Astrocyte of the spinal cord (primary cell): Measurements from ENCODE around the gene VAX1.
A peak's percentile ranks its signal among the peaks of the same experiment; 100 is the strongest.

Experiments used
- DNase-seq: peaks from one replicate; pipeline ENCODE4 v3.0.0; 2011; ENCODE audit warnings: low read depth, low spot score
- H3K4me3 ChIP-seq: 2 replicates; pipeline ENCODE4 v1.5.1; 2011; ENCODE audit warnings: low read depth, mild to moderate bottlenecking, low read length, moderate library complexity
- in situ Hi-C: cut with HindIII; loops from 2 replicates; pipeline ENCODE4 v1.10.0; 2017; ENCODE audit warnings: low sequenced_read_pairs
- TF ChIP-seq, protein P1 (sequence below): IDR thresholded peaks from 2 replicates; pipeline ENCODE4 v1.5.1; 2012; ENCODE audit warnings: low read depth, mild to moderate bottlenecking, low read length, inconsistent platforms

The VAX1 gene

DNA sequence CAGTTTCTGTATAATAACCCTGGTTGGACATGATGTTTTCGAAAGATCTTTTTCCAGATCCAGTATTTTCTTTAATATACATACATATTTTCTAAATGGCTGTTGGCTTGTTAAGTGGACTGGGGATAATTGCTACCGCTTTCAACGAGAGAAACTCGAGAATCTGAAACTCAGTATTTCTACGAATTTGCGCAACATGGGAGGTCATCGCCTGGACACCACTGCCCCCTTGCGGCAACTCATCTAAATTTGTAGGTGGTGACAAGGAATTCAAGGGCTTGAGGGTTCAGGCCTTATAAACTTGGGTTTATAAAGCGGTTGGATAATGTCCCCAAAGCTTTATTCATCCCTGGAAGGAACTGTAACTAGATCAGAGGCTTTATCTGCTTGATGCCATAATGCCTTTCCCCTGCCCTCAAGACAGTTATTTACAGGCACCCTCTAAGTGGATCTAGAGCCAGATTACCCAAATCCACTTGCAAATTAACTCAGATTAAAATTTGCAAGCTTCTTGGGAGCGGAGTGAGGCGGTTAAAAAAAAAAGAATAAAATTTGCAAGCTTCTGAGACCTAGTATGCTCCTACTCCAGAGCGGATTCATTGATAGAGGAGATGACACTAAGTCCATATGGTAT, 37.9 kb upstream of the VAX1 start:
- peak overlapping the region; percentile 27 for H3K4me3 ChIP-seq
- peak; percentile 72 for DNase-seq
- TF ChIP-seq, protein P1, sequence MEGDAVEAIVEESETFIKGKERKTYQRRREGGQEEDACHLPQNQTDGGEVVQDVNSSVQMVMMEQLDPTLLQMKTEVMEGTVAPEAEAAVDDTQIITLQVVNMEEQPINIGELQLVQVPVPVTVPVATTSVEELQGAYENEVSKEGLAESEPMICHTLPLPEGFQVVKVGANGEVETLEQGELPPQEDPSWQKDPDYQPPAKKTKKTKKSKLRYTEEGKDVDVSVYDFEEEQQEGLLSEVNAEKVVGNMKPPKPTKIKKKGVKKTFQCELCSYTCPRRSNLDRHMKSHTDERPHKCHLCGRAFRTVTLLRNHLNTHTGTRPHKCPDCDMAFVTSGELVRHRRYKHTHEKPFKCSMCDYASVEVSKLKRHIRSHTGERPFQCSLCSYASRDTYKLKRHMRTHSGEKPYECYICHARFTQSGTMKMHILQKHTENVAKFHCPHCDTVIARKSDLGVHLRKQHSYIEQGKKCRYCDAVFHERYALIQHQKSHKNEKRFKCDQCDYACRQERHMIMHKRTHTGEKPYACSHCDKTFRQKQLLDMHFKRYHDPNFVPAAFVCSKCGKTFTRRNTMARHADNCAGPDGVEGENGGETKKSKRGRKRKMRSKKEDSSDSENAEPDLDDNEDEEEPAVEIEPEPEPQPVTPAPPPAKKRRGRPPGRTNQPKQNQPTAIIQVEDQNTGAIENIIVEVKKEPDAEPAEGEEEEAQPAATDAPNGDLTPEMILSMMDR = peak; percentile 82
- in situ Hi-C loops = no loop called here

DNA sequence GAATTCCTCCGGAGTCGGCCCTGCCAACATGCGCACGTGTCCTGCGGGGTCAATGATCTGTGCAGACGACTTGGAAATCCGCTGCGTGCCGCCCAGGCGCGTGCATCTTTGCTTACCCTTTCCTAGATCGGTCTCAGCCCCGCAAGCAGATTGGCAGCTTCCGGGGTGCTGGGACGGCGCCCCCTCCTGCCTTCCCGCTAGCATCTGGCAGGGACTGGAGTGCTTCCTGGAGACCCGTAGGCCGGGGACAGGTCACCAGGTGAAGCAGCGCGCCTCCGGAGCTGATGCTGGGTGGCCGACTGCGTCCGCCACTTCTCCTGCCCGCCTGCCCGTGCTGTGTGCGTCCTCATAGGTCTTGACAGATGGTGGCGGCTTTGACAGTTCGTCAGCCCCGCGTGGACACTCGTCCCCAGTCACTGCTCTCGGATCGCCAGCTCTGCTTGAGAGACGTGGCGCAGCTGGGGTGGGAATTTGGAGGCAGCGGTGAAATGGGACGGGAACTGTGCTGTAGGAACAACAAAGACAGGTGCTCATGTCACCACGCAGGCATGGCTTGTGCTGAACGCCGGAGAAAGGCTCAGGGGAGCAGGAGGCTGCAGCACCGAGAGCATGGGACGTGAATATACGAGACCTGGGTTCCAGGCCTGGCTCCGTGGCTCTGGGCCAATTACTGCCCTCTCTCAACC, 37.3 kb upstream of the VAX1 start:
- no peak for DNase-seq
- TF ChIP-seq, protein P1 = no peak
- in situ Hi-C loops = no loop called here

DNA sequence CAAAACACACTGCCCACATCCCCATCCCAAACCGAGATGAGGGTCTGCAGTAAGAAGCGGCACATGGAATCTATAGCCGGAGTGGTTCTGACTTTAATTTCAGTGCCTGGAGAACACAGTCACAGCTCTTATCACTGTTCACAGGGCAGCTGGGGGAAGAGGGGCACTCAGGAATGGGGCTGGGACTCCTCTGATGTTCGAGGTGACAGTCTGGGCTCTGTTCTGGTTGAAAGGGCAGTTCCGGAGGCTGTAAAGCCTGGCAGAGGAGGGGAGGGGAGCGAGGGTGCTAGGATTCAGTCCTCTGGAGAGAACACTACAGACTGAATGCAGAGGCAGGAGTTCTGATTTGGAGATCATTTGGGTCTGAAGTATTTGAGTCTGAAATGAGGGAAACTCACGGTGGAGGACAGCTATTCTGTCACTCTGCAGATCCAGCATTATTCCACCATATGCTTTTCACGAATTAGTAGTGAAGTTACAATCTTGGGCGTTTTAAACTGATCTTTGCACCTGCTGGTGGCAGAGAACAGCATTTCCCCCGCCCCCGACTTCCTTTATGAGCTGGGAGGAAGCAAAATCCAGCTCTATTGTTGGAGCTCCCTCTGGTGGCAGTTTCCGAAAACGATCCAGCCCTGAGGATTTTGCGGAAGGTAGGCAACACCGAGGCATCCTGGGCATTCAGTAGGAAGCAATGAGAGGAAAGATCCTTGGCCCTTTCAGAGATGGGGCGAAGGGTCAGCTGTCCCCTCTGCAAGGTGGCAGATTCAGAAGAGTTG, 36.6 kb upstream of the VAX1 start:
- DNase-seq = peak; percentile 74
- peak overlapping the region; percentile 27 for H3K4me3 ChIP-seq
- in situ Hi-C loops = no loop called here
- TF ChIP-seq, protein P1 = peak; percentile 91

More for the DNA sequence above, 37.3 kb upstream of the VAX1 start:
- peak overlapping the region; percentile 27 for H3K4me3 ChIP-seq

DNA sequence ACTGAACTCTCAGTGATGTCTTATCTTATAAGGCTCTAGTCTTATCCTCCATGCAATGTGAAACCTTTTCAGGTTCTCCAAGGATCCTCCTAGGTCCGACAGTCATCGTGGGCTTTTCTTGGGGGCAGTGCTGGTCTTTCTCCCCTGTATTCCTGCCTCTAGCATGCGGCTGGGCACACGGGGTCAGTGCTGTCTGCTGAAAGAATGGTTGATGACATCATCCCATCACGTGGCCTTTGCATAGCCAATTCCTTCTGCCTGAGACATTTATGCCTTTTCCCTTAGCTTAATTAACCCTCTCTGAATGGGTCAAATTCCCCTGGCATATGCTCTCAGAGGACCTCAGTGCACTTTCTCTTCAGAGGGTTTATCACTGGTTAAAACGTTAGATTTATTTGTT, 32.2 kb upstream of the VAX1 start:
- DNase-seq = no peak
- in situ Hi-C loops = no loop called here
- no peak overlapping the region for H3K4me3 ChIP-seq
- TF ChIP-seq, protein P1 = no peak

DNA sequence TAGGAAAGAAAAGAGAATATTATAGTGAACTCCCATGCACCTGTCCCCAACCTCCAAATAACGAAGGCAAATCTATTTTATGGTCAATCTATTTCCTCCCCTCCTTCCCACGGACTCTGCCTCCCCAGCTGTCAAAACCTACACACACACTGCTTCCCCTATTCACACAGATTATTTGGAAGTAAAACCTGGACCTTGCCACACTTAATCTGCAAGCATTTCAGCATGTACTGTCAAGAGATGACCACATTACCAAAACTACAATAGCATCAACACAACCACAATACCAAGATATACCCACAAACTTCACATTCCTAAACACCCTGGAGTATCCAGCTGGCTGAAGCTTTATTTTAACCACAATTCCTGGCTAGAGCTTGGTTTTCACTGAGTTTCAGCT, 31.4 kb upstream of the VAX1 start:
- TF ChIP-seq, protein P1 = no peak
- in situ Hi-C loops = no loop called here
- no peak for DNase-seq
- H3K4me3 ChIP-seq = no peak overlapping the region

DNA sequence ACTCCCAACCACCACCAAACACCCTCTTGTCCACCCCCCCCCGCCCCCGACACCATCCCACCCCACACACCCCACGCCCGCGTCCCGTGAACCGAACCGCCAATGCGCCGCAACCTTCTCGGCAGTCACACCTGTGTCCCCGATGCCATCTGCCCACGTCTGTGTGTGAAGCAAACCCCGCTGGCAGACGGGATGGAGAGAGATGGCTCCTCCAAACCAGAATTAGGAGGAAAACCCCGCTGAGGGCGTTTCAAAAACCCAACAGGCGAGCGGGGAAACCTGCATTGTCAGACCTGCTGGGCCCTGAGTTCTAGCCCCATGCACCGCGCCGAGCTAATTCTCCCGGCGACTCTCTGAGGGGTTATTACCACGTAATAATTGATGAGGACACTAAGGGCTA, 30.7 kb upstream of the VAX1 start:
- TF ChIP-seq, protein P1 = no peak
- in situ Hi-C loops = no loop called here
- no peak for DNase-seq

More for the DNA sequence above, 30.7 kb upstream of the VAX1 start:
- no peak overlapping the region for H3K4me3 ChIP-seq
